Activated CD8-positive, alpha-beta memory T cell treated with anti-CD3 and anti-CD28 coated beads for 24 hours (primary cell): ENCODE data around the gene CHST15.
"Not testable (repeated sequence)": the region's sequence is repeated elsewhere in the genome, so short reads cannot be mapped to it uniquely, and the experiment has no call there.

ENCODE experiments used
- DNase-seq: peaks from one replicate; pipeline ENCODE4 v3.0.0-alpha.2; 2020

The CHST15 gene

GRCh38 chr10:124042656-124043309 lies 50.6 kb downstream of the CHST15 start:
- DNase-seq, result no peak

GRCh38 chr10:124041675-124042445 lies 51.5 kb downstream of the CHST15 start:
- DNase-seq, result no peak

GRCh38 chr10:124040451-124041188 lies 52.8 kb downstream of the CHST15 start:
- no peak for DNase-seq

- no peak for DNase-seq
Observed at GRCh38 chr10:124039483-124040013, 53.9 kb downstream of the CHST15 start.

GRCh38 chr10:124037784-124038183 lies 55.6 kb downstream of the CHST15 start:
- DNase-seq, result no peak

- DNase-seq, result no peak
Observed at GRCh38 chr10:124037286-124037685, 56.1 kb downstream of the CHST15 start.

GRCh38 chr10:124036746-124037145 lies 56.7 kb downstream of the CHST15 start:
- no peak for DNase-seq

- peak; percentile 57 for DNase-seq
Observed at GRCh38 chr10:124035928-124036558, 57.4 kb downstream of the CHST15 start.

GRCh38 chr10:124035306-124035927 lies 58.0 kb downstream of the CHST15 start:
- no peak for DNase-seq

- DNase-seq, result not testable (repeated sequence)
Observed at GRCh38 chr10:124034576-124035305, 58.7 kb downstream of the CHST15 start.

- DNase-seq, result no peak
Observed at GRCh38 chr10:124033887-124034218, 59.5 kb downstream of the CHST15 start.

GRCh38 chr10:124032971-124033886 lies 60.2 kb downstream of the CHST15 start:
- no peak for DNase-seq

- DNase-seq, result no peak
Observed at GRCh38 chr10:124032087-124032935, 61.1 kb downstream of the CHST15 start.

GRCh38 chr10:124030492-124031110 lies 62.8 kb downstream of the CHST15 start:
- no peak for DNase-seq

GRCh38 chr10:124030061-124030460 lies 63.3 kb downstream of the CHST15 start:
- DNase-seq, result no peak

- no peak for DNase-seq
Observed at GRCh38 chr10:124029559-124029958, 63.8 kb downstream of the CHST15 start.

GRCh38 chr10:124028700-124029480 lies 64.5 kb downstream of the CHST15 start:
- DNase-seq, result no peak

- DNase-seq, result no peak
Observed at GRCh38 chr10:124027651-124028050, 65.7 kb downstream of the CHST15 start.
